Camera-type eye (tissue), 1 donor: Measurements from ENCODE around the gene SLC44A1. TPM values are rescaled to one million over a fixed set of nuclear protein-coding genes. Genes with fewer than 3 reads are reported as not detected.

ENCODE experiments used
- total RNA-seq: library from RNA; depleted of rRNA; stranded (reverse); fragments of >200 nt; gene quantifications from one replicate; pipeline ENCODE4 v1.2.3, GENCODE V29; 2014

The SLC44A1 gene
- total RNA-seq, result 37.4 TPM

GRCh38 chr9:105244003-105244733 lies at the start of gene SLC44A1:
SLC44A1 (plus strand) TSS chr9:105244651; CDS start chr9:105244869, 218 bp downstream.

DNA sequence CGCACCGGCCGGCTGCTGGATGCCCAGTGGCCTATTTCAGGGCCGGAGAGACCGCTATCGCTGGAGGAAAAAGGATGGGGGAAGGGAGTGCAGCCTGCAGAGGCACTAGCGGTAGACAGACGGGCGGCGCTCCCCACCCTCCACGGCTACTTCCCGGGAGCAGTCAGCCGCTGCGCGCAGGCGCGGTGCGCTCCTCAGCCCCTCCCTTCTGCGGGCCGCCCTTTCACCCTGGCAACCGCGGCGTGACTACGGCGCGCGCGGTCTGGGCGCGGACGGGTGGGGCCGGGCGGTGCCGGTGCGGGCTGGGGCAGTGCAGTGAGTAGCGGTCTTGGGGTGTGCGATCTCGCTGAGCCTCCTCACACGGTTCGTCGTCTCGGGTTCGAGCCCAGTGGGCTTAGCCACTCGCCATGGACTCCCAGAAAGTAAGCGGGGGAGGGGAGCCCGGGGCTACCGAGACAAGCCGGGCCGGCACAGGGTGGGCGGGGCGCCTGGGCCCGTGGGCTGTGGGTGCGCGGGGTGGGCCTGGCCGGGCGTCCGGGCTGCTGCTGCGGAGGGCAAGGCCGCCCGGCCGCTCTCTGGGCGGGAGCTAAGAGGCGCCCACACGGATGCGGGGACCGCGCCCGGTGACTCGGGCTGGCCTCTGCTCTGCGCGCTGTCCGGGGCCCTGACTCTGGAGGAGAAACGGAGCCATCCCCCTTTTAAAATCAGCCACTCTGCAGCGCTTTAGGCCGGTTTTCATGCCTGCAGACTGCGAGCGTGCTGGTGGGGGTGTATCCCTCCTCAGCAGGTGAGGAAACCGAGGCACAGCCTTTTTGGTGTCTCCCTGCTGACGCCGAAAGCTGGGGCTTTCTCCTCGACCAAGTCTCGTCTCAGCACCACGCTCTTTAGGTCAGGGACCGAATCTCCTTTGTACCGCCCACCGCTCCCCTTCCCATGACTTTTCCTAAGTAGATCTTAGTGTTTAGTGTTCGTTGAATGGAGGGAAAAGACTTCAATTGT lies 203.7 kb downstream of the SLC44A1 start, which contains the start of gene FSD1L:
FSD1L (plus strand) TSS at position 221 of the 999 bp plus-strand sequence; CDS start at position 408, 187 bp downstream.

Other genes with a start within 250 kb of the SLC44A1 start
- gene FSD1L, start 203.4 kb downstream of the SLC44A1 start, total RNA-seq, result 43.7 TPM